Measurements from ENCODE around the gene SRC. TPM values are rescaled to one million over a fixed set of nuclear protein-coding genes. Genes with fewer than 3 reads are reported as not detected.

The SRC gene
- total RNA-seq, 1 donor from 2014 or later: 4.2 TPM

DNA sequence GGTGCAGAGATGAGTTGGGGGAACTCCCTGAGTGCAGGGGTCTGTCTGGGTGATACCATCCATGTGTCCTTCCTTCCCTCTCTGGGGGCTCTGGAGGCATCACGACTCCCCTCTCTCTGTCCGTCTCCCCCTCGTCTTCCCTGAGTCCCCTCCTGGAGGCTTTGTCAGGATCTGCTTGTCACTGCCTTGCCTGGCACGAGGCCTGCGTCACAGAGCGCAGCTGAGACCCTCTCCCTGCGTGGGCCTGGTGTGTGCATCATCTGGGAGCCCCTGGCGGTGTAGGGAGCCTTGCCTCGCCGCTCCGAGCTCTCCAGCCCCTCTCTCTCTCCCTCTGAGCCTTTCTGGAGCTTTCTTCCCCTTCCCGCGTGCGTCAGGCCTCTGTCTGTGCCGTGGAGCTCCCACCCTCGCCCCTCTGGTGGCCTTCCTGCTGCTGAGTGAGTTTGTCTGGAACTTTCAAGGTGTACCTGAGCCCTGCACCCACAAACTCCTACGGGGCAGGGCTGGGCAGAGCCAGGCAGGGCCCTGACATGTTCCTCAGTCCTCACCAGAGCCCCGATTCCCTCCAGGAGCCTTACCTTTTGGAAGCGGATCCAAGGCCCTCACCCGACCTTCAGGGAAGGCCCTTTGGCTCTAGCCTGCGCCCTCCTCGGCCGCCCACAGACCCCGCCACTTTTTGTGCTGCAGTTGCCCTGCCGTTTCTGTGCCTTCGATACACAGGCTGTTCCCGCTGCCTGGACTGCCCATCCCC is 70.3 kb downstream of the SRC start:
- no peak for DNase-seq
- intact Hi-C loops (cut with micrococcal nuclease): no loop called here
- Histone ChIP-seq H3K4me1 (peaks cover 7% of the 10 kb centered on the region), H3K36me3 (no peaks in the 10 kb centered on the region), H3K27me3 (ENCODE audit: low read depth) (peaks cover 95% of the 10 kb centered on the region), H3K9me3 (replicated peaks) (no peaks in the 10 kb centered on the region), H3K27ac (replicated peaks) (no peak overlapping the region), H3K4me3 (no peak overlapping the region)
- no peak for TF ChIP-seq CTCF (IDR thresholded peaks at IDR 0.05; ENCODE audit: borderline replicate concordance)

DNA sequence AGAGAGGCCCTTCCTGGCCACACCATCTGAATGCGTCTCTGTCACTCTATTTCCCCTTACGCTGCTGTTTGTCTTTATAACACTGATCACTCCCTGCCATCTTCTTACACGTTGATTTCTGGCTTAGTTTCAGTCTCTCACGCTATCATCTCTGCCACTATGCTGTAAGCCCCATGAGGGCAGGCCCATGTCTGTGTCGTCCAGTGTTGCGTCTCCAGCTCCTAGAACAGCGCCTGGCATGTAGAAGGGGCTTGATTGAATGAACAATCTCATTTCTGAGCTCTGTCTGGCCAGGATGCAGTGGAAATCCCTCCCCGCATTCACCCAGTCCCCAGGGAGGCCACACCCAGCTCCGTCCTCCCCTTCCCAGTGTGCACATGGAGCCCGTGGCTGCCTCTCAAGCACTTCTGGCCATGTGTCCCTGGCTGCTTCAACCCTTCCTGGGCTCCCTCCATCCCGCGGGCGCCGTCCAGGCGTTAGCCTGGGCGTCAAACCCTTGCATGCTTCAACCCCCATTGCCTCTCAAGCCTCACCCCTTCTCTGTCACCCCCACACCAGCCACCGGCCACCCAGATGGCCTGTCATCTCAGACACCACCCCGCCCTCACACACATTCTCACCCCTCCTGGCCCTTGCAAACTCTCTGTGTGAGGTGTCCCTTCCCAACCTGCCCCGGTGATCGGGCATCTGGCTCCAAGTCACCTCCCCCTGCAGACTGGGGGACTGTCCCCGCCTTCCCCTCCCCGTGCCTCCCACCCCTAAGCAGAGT is 71.1 kb downstream of the SRC start:
- no peak for DNase-seq
- H3K36me3 ChIP-seq: no peaks in the 10 kb centered on the region
- H3K4me3 ChIP-seq: no peak overlapping the region
- no peak for TF ChIP-seq CTCF (IDR thresholded peaks at IDR 0.05; ENCODE audit: borderline replicate concordance)
- H3K27ac ChIP-seq (replicated peaks): no peak overlapping the region
- H3K4me1 ChIP-seq: peaks cover 4% of the 10 kb centered on the region
- peaks cover 96% of the 10 kb centered on the region for H3K27me3 ChIP-seq (ENCODE audit: low read depth)
- intact Hi-C loops (cut with micrococcal nuclease): no loop called here
- H3K9me3 ChIP-seq (replicated peaks): no peaks in the 10 kb centered on the region

DNA sequence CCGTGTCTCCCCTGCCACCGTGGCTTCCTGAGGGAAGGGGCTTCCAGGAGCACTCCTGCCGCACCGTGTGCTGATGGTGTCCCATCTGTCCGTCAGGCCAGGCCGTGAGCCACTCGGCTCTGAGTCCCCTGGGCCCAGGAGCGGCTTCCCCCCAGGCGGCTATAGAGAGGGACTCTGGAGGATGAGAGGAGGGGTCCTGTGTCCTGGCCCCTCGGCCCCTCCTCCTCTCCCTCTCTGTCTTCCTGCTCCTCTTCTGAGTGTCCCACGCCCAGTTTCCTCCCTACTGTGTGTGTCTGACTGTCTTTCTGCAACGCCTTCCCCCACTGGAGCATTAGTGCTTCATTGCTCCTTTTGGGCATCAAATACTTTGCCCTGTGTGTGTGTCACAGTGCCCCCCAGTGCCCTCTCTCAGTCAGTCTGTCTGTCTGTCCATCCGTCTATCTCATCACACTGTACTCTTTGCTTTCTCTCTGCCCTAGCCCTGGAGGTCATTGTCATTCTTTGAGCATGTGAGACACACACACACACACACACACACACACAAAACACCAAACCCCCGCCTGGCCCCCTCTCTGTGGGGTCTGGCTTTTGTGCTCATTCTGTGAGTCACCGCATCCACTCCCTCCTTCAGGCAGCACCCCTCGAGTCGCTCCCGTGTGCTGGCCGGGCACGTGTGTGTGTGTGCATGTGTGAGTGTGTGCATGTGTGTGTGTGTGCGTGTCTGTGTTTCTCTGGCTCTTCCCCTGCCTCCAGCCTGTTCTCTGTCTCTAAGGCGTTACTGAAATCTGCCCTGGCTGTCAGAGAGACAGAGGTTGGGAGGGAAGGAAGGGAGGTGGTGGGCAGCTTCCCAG is 71.9 kb downstream of the SRC start:
- TF ChIP-seq CTCF (IDR thresholded peaks at IDR 0.05; ENCODE audit: borderline replicate concordance): no peak
- intact Hi-C loops (cut with micrococcal nuclease): no loop called here
- no peak overlapping the region for H3K4me3 ChIP-seq

GRCh38 chr20:37418591-37419109 is 72.7 kb downstream of the SRC start:
- DNase-seq: no peak
- peaks cover 98% of the 10 kb centered on the region for H3K27me3 ChIP-seq (ENCODE audit: low read depth)
- TF ChIP-seq CTCF (IDR thresholded peaks at IDR 0.05; ENCODE audit: borderline replicate concordance): no peak
- H3K36me3 ChIP-seq: no peaks in the 10 kb centered on the region
- H3K27ac ChIP-seq (replicated peaks): no peak overlapping the region
- no peaks in the 10 kb centered on the region for H3K4me1 ChIP-seq
- intact Hi-C loops (cut with micrococcal nuclease): no loop called here
- H3K4me3 ChIP-seq: no peak overlapping the region
- no peaks in the 10 kb centered on the region for H3K9me3 ChIP-seq (replicated peaks)

More for the DNA sequence above, 71.9 kb downstream of the SRC start:
- Histone ChIP-seq H3K27me3 (ENCODE audit: low read depth) (peaks cover 98% of the 10 kb centered on the region), H3K36me3 (no peaks in the 10 kb centered on the region), H3K27ac (replicated peaks) (no peak overlapping the region), H3K4me1 (no peaks in the 10 kb centered on the region), H3K9me3 (replicated peaks) (no peaks in the 10 kb centered on the region)
- no peak for DNase-seq

DNA sequence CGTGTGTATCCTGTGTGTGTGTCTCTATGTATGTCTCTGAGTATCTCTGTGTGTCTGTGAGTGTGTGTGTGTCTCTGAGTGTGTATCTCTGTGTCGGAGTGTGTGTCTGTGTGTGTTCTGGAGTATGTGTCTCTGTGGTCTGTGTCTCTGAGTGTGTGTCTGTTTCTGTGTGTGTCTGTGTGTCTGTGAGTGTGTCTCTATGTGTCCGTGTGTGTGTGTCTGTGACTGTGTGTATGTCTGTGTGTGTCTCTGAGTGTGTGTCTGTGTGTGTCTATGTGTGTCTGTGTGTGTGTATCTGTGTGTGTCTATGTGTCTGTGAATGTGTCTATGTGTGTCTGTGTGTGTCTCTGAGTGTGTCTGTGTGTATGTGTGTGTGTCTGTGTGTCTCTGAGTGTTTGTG is 73.4 kb downstream of the SRC start:
- DNase-seq: no peak
- no peaks in the 10 kb centered on the region for H3K36me3 ChIP-seq
- H3K9me3 ChIP-seq (replicated peaks): no peaks in the 10 kb centered on the region
- H3K4me1 ChIP-seq: no peaks in the 10 kb centered on the region
- H3K4me3 ChIP-seq: no peak overlapping the region
- no peak for TF ChIP-seq CTCF (IDR thresholded peaks at IDR 0.05; ENCODE audit: borderline replicate concordance)
- no peak overlapping the region for H3K27ac ChIP-seq (replicated peaks)
- peaks cover 98% of the 10 kb centered on the region for H3K27me3 ChIP-seq (ENCODE audit: low read depth)
- intact Hi-C loops (cut with micrococcal nuclease): no loop called here

Measured in left ventricle myocardium inferior (tissue), 1 donor.